Mesodermal cell (in vitro differentiated cells): ENCODE measurements around the gene ACD.
"Not testable (repeated sequence)": the region's sequence is repeated elsewhere in the genome, so short reads cannot be mapped to it uniquely, and the experiment has no call there.

ENCODE experiments used
- H3K27ac ChIP-seq: 2 replicates; pipeline ENCODE4 v1.7.0; 2013; ENCODE audit warnings: mild to moderate bottlenecking, low read depth, low read length, moderate library complexity; ENCODE audit not compliant: severe bottlenecking
- H3K36me3 ChIP-seq: 2 replicates; pipeline ENCODE4 v1.7.1; 2013; ENCODE audit warnings: mild to moderate bottlenecking, low read length, moderate library complexity; ENCODE audit not compliant: control insufficient read depth, insufficient read depth
- H3K4me1 ChIP-seq: one replicate; pipeline ENCODE4 v1.7.1; 2013; ENCODE audit warnings: mild to moderate bottlenecking, low read length; ENCODE audit not compliant: insufficient read depth, control insufficient read depth, poor library complexity, severe bottlenecking
- H3K4me3 ChIP-seq: 2 replicates; pipeline ENCODE4 v1.7.0; 2013; ENCODE audit warnings: low read length, control low read depth, mild to moderate bottlenecking; ENCODE audit not compliant: insufficient read depth, poor library complexity, severe bottlenecking; ENCODE audit errors: extremely low read depth
- H3K9me3 ChIP-seq: 2 replicates; pipeline ENCODE4 v1.7.1; 2013; ENCODE audit warnings: mild to moderate bottlenecking, low read length, moderate library complexity; ENCODE audit not compliant: control insufficient read depth
- WGBS, 2 experiments: methylation state at CpG; one replicate each; pipeline ENCODE4 v1.1.5; 2013; ENCODE audit warnings: missing lambda C conversion rate in 2 of 2; ENCODE audit not compliant: insufficient coverage in 2 of 2; 5-methylcytosine and 5-hydroxymethylcytosine counted together

Gene ACD

DNA sequence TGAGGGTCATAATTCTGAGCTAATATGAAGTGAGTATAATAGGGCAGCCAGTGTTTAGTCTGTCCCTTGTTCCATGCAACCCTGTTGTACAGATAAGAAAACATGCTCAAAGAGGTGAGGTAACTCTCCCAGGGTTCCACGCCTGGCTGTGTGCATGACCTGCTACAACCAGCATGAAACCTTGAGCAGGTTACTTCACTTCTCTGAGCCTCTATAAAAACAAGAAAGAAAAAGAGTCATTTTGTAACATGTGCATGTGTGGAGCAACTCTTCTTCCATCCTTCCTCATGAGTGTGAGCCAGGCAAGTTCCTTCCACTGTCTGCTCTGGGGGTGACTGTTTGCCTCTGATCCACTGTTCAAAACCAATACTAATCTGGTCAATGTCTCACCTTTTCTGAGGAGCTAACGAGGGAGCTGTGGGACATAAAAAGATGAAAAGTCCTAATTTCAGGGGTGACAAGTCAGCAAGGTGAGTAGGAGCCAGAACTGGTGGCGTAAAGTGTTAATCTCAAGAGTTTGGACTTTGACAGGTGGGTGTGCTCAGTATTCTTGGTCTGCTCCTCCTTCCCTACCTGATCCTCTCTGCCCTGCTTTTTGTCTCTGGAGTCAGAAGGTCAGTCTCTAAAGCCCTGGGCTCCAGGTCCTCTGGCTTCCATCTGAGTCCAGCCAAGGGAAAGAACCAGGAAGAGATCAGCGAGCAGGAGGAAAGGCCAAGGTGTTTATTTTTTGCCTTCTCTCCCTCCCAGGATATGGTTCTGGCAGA is 37.5 kb upstream of the ACD start:
- H3K9me3 ChIP-seq: peaks cover 8% of the 10 kb centered on the region
- H3K4me3 ChIP-seq: no peak overlapping the region
- 95 to 100% methylated on average over 2 of the region's 4 CpGs for WGBS, 2 experiments
- peaks cover 18% of the 10 kb centered on the region for H3K36me3 ChIP-seq
- H3K4me1 ChIP-seq: no peaks in the 10 kb centered on the region
- no peak overlapping the region for H3K27ac ChIP-seq

GRCh38 chr16:67694611-67695010 is 34.6 kb upstream of the ACD start:
- 80 to 94% methylated on average over 2 of the region's 2 CpGs for WGBS, 2 experiments
- H3K9me3 ChIP-seq: peaks cover 4% of the 10 kb centered on the region
- H3K4me3 ChIP-seq: no peak overlapping the region
- H3K36me3 ChIP-seq: peaks cover 21% of the 10 kb centered on the region
- H3K4me1 ChIP-seq: no peaks in the 10 kb centered on the region
- no peak overlapping the region for H3K27ac ChIP-seq

- H3K4me3 ChIP-seq: not testable (repeated sequence)
- 90 to 96% methylated on average over 7 of the region's 8 CpGs for WGBS, 2 experiments
Observed at GRCh38 chr16:67693517-67694285, 33.6 kb upstream of the ACD start.

DNA sequence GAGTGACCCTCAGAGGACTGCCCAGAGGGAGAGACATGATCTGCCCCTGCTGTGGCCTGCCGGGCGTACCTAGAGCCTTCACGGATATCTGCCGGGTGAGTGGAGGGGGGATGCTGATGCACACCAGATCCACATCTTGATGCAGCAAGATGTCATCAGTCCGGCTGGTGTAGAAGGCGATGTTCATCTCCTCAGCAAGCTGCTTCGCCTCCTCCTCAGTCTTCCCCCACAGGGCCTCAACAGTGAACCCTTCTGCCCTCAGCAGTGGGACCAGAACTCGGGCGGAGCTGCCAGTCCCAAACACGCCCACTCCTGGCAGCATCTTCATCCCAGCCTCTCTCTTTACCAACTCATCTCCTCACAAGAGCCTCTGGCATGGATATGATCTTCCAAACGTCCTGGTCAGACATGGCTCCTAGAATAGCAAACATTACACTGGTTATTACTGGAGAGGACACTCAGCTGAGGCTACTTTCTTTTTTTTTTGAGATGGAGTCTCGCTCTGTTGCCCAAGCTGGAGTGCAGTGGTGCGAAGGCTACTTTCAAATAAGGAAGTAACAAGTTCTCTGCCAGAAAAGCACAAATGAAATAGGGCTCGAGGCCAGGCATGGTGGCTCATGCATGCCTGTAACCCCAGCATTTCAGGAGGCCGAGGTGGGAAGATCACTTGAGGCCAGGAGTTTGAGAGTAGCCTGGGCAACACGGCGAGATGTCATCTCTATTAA is 25.5 kb upstream of the ACD start:
- Histone ChIP-seq H3K4me1 (no peaks in the 10 kb centered on the region), H3K4me3 (no peak overlapping the region), H3K27ac (no peak overlapping the region), H3K36me3 (peaks cover 48% of the 10 kb centered on the region), H3K9me3 (no peaks in the 10 kb centered on the region)
- 92% methylated on average over 14 to 15 of the region's 17 CpGs for WGBS, 2 experiments

More at GRCh38 chr16:67693517-67694285, 33.6 kb upstream of the ACD start:
- peaks cover 12% of the 10 kb centered on the region for H3K36me3 ChIP-seq
- H3K4me1 ChIP-seq, H3K9me3 ChIP-seq, H3K27ac ChIP-seq: not testable (repeated sequence)

- Histone ChIP-seq H3K36me3 (peaks cover 48% of the 10 kb centered on the region), H3K9me3 (no peaks in the 10 kb centered on the region), H3K27ac (no peak overlapping the region), H3K4me3 (no peak overlapping the region), H3K4me1 (no peaks in the 10 kb centered on the region)
- WGBS, 2 experiments: 88 to 93% methylated on average over 1 to 3 of the region's 4 CpGs
Observed at GRCh38 chr16:67683767-67684166, 23.7 kb upstream of the ACD start.

GRCh38 chr16:67679935-67680897 is 20.2 kb upstream of the ACD start:
- H3K4me3 ChIP-seq: no peak overlapping the region
- H3K4me1 ChIP-seq: no peaks in the 10 kb centered on the region
- no peaks in the 10 kb centered on the region for H3K9me3 ChIP-seq
- peaks cover 49% of the 10 kb centered on the region for H3K36me3 ChIP-seq
- no peak overlapping the region for H3K27ac ChIP-seq
- WGBS, 2 experiments: 93% methylated on average over 7 of the region's 10 CpGs

- WGBS, 2 experiments: 92 to 100% methylated on average over 5 to 7 of the region's 12 CpGs
- Histone ChIP-seq H3K27ac (no peak overlapping the region), H3K4me1 (no peaks in the 10 kb centered on the region), H3K36me3 (peaks cover 39% of the 10 kb centered on the region), H3K9me3 (no peaks in the 10 kb centered on the region), H3K4me3 (no peak overlapping the region)
Observed at GRCh38 chr16:67678354-67679023, 18.4 kb upstream of the ACD start.

DNA sequence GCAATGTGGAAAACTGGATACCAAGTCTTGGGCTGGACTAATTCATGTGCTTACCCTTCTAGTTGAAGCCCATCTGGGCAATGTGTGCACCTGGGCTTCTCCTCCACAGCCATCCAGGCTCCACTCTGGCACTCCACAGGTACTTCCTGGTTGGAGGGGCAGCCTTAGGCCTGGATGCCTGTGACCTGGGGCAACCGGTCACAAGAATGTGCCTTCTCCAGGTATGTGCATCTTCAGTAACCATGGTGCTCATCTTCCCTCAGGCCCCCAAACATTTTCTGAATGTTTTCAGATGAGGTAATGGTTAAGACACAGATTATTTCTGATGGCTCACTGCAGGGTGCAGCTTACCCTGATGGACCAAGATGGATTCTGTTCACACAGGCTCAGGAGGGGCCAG is 17.7 kb upstream of the ACD start:
- WGBS, 2 experiments: 100% methylated on average over 1 of the region's 1 CpG; no CpG with 5 or more reads in 1 of the 2 experiments
- Histone ChIP-seq H3K27ac (no peak overlapping the region), H3K9me3 (no peaks in the 10 kb centered on the region), H3K4me1 (no peaks in the 10 kb centered on the region), H3K4me3 (no peak overlapping the region), H3K36me3 (peaks cover 31% of the 10 kb centered on the region)

DNA sequence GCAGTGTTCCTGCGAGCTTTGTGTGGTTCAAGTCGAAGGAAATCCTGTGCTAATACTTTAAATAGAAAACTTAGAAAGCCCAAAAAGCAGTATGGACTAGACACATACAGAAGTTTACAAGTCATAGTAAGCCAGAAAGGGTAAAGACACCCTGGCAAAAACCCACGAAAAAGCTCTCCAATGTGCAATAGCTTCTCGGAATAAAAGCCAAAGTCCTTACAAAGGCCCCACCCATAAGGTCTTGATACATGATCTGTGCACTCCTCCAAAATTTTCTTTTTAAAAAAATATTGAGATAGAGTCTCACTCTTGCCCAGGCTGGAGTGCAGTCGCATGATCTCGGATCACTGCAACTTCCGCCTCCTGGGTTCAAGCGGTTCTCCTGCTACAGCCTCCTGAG is 16.9 kb upstream of the ACD start:
- H3K4me1 ChIP-seq: no peaks in the 10 kb centered on the region
- 94 to 97% methylated on average over 4 to 8 of the region's 8 CpGs for WGBS, 2 experiments
- H3K36me3 ChIP-seq: peaks cover 25% of the 10 kb centered on the region
- no peaks in the 10 kb centered on the region for H3K9me3 ChIP-seq
- H3K27ac ChIP-seq: no peak overlapping the region
- no peak overlapping the region for H3K4me3 ChIP-seq
